ENCODE data around the gene ZNF175. TPM values are rescaled to one million over a fixed set of nuclear protein-coding genes. Genes with fewer than 3 reads are reported as not detected.

ZNF175 gene
- total and polyA plus RNA-seq, 2 donors (not counting 3 experiments of a cell fraction or from before 2014, with no cell fraction given), result 4.9 to 16.5 TPM

Other genes starting within 250 kb of the ZNF175 start
- gene VSIG10L, start 229.1 kb upstream of the ZNF175 start, total RNA-seq, result 0.39 and 0.62 TPM in 2 replicates
- gene VSIG10L, start 229.1 kb upstream of the ZNF175 start, polyA plus RNA-seq, result 0.77 and 0.94 TPM in 2 replicates
- 48.6 and 54.1 TPM in 2 replicates for gene ETFB, start 204.9 kb upstream of the ZNF175 start, total RNA-seq
- gene ETFB, start 204.9 kb upstream of the ZNF175 start, polyA plus RNA-seq, result 89.9 and 99.2 TPM in 2 replicates
- 0.97 TPM in 1 of 2 replicates, not detected in the other for gene CLDND2, start 202.3 kb upstream of the ZNF175 start, total RNA-seq
- not detected in 2 replicates for gene CLDND2, start 202.3 kb upstream of the ZNF175 start, polyA plus RNA-seq
- gene NKG7, start 198.6 kb upstream of the ZNF175 start, total RNA-seq, result not detected in 2 replicates
- not detected in 2 replicates for gene NKG7, start 198.6 kb upstream of the ZNF175 start, polyA plus RNA-seq
- gene LIM2, start 183.3 kb upstream of the ZNF175 start, total RNA-seq, result not detected in 2 replicates
- not detected in 2 replicates for gene LIM2, start 183.3 kb upstream of the ZNF175 start, polyA plus RNA-seq
- not detected in 2 replicates for gene C19orf84, start 180.7 kb upstream of the ZNF175 start, total RNA-seq
- not detected in 2 replicates for gene C19orf84, start 180.7 kb upstream of the ZNF175 start, polyA plus RNA-seq
- not detected in 2 replicates for gene SIGLEC10, start 153.6 kb upstream of the ZNF175 start, total RNA-seq
- gene SIGLEC10, start 153.6 kb upstream of the ZNF175 start, polyA plus RNA-seq, result not detected in 2 replicates
- not detected in 2 replicates for gene SIGLEC8, start 112.8 kb upstream of the ZNF175 start, total RNA-seq
- not detected in 2 replicates for gene SIGLEC8, start 112.8 kb upstream of the ZNF175 start, polyA plus RNA-seq
- gene CEACAM18, start 92.7 kb upstream of the ZNF175 start, total RNA-seq, result not detected in 2 replicates
- not detected in 2 replicates for gene CEACAM18, start 92.7 kb upstream of the ZNF175 start, polyA plus RNA-seq
- not detected in 2 replicates for gene SIGLEC12, start 69.5 kb upstream of the ZNF175 start, total RNA-seq
- gene SIGLEC12, start 69.5 kb upstream of the ZNF175 start, polyA plus RNA-seq, result not detected in 2 replicates
- not detected in 2 replicates for gene SIGLEC6, start 39.6 kb upstream of the ZNF175 start, total RNA-seq
- gene SIGLEC6, start 39.6 kb upstream of the ZNF175 start, polyA plus RNA-seq, result not detected in 2 replicates
- not detected in 2 replicates for gene SIGLEC5, start 59.1 kb downstream of the ZNF175 start, total RNA-seq
- gene SIGLEC5, start 59.1 kb downstream of the ZNF175 start, polyA plus RNA-seq, result not detected in 2 replicates
- gene SIGLEC14, start 75.5 kb downstream of the ZNF175 start, total RNA-seq, result 0.58 TPM in 1 of 2 replicates, not detected in the other
- 0.10 and 0.14 TPM in 2 replicates for gene SIGLEC14, start 75.5 kb downstream of the ZNF175 start, polyA plus RNA-seq
- gene SPACA6, start 122.0 kb downstream of the ZNF175 start, total RNA-seq, result 34.4 and 41.1 TPM in 2 replicates
- 11.9 and 14.5 TPM in 2 replicates for gene SPACA6, start 122.0 kb downstream of the ZNF175 start, polyA plus RNA-seq
- not detected in 2 replicates for gene HAS1, start 152.7 kb downstream of the ZNF175 start, total RNA-seq
- gene HAS1, start 152.7 kb downstream of the ZNF175 start, polyA plus RNA-seq, result not detected in 2 replicates
- not detected in 2 replicates for gene FPR1, start 180.6 kb downstream of the ZNF175 start, total RNA-seq
- gene FPR1, start 180.6 kb downstream of the ZNF175 start, polyA plus RNA-seq, result not detected in 2 replicates
- not detected in 2 replicates for gene FPR2, start 189.9 kb downstream of the ZNF175 start, total RNA-seq
- not detected in 2 replicates for gene FPR2, start 189.9 kb downstream of the ZNF175 start, polyA plus RNA-seq
- not detected in 2 replicates for gene FPR3, start 223.9 kb downstream of the ZNF175 start, total RNA-seq
- gene FPR3, start 223.9 kb downstream of the ZNF175 start, polyA plus RNA-seq, result not detected in 2 replicates

Measured in endothelial cell of umbilical vein (primary cell).